ENCODE results near the gene RAB3IP.

GRCh38 chr12:69834576-69834975 lies 95.9 kb downstream of the RAB3IP start:
- TF ChIP-seq CTCF (conservative IDR thresholded peaks at IDR 0.05) (no peak), ZFX (IDR thresholded peaks at IDR 0.05) (no peak)

All from C4-2B (cell line).